ENCODE data around the gene CCDC122.

Gene CCDC122

DNA sequence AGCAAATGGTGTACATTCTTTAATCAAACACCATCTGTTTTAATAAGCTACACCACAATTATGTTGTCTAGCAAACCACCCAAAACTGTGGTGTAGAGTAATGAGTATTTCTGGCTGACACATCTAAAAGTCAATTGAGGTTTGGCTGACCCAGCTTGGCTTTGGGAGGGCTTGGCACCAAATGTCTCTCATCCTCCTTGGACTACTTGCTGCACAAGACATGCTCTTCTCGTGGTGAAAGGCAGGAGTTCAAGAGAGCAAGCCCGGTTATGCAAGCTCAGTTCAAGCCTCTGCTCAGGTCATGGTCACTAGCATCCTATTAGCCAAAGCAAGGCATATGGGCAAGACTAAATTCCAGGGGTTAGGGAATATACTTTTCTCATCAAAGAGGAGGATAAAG is 37.3 kb upstream of the CCDC122 start:
- TF ChIP-seq SIN3A (IDR thresholded peaks at IDR 0.05; ENCODE audit: borderline replicate concordance, insufficient read depth, low read length) (no peak), FOXP2 (optimal IDR thresholded peaks at IDR 0.05; ENCODE audit: borderline replicate concordance, extremely low read depth, extremely low read length, insufficient read depth) (no peak), TAF1 (IDR thresholded peaks at IDR 0.05; ENCODE audit: borderline replicate concordance, insufficient read depth, low read length) (no peak), POLR2AphosphoS5 (IDR thresholded peaks at IDR 0.05; ENCODE audit: low read depth, low read length) (no peak)
- TF ChIP-seq, protein P1, sequence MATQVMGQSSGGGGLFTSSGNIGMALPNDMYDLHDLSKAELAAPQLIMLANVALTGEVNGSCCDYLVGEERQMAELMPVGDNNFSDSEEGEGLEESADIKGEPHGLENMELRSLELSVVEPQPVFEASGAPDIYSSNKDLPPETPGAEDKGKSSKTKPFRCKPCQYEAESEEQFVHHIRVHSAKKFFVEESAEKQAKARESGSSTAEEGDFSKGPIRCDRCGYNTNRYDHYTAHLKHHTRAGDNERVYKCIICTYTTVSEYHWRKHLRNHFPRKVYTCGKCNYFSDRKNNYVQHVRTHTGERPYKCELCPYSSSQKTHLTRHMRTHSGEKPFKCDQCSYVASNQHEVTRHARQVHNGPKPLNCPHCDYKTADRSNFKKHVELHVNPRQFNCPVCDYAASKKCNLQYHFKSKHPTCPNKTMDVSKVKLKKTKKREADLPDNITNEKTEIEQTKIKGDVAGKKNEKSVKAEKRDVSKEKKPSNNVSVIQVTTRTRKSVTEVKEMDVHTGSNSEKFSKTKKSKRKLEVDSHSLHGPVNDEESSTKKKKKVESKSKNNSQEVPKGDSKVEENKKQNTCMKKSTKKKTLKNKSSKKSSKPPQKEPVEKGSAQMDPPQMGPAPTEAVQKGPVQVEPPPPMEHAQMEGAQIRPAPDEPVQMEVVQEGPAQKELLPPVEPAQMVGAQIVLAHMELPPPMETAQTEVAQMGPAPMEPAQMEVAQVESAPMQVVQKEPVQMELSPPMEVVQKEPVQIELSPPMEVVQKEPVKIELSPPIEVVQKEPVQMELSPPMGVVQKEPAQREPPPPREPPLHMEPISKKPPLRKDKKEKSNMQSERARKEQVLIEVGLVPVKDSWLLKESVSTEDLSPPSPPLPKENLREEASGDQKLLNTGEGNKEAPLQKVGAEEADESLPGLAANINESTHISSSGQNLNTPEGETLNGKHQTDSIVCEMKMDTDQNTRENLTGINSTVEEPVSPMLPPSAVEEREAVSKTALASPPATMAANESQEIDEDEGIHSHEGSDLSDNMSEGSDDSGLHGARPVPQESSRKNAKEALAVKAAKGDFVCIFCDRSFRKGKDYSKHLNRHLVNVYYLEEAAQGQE (IDR thresholded peaks at IDR 0.05; ENCODE audit: insufficient read depth in 1 of 2, low read depth in 2 of 2, low read length in 2 of 2): no peak

DNA sequence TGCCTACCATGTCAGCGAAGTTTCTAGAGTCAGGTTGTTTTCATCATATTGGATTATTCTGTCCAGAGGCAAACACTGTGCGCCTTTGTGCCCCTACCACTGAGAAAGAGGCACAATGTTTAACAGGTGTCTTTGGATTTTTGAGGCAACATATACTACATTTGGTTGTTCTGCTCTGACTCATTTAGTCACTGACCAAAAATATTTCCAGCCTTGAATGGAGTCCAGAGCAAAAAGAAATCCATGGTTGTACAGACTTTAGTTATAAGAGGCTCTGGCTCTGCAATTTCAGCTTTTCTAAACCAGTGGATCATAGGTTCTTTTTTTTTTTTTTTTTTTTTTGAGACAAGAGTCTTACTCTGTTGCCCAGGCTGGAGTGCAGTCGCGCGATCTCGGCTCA is 35.9 kb upstream of the CCDC122 start:
- no peak for TF ChIP-seq FOXP2 (optimal IDR thresholded peaks at IDR 0.05; ENCODE audit: borderline replicate concordance, extremely low read depth, extremely low read length, insufficient read depth)
- TF ChIP-seq POLR2AphosphoS5 (IDR thresholded peaks at IDR 0.05; ENCODE audit: low read depth, low read length): no peak
- TF ChIP-seq, protein P1 (IDR thresholded peaks at IDR 0.05; ENCODE audit: insufficient read depth in 1 of 2, low read depth in 2 of 2, low read length in 2 of 2): no peak
- no peak for TF ChIP-seq TAF1 (IDR thresholded peaks at IDR 0.05; ENCODE audit: borderline replicate concordance, insufficient read depth, low read length)
- TF ChIP-seq SIN3A (IDR thresholded peaks at IDR 0.05; ENCODE audit: borderline replicate concordance, insufficient read depth, low read length): no peak

GRCh38 chr13:43911871-43912270 is 32.3 kb upstream of the CCDC122 start:
- TF ChIP-seq TAF1 (IDR thresholded peaks at IDR 0.05; ENCODE audit: borderline replicate concordance, insufficient read depth, low read length) (no peak), FOXP2 (optimal IDR thresholded peaks at IDR 0.05; ENCODE audit: borderline replicate concordance, extremely low read depth, extremely low read length, insufficient read depth) (no peak), POLR2AphosphoS5 (IDR thresholded peaks at IDR 0.05; ENCODE audit: low read depth, low read length) (no peak), SIN3A (IDR thresholded peaks at IDR 0.05; ENCODE audit: borderline replicate concordance, insufficient read depth, low read length) (no peak)
- TF ChIP-seq, protein P1 (IDR thresholded peaks at IDR 0.05; ENCODE audit: insufficient read depth in 1 of 2, low read depth in 2 of 2, low read length in 2 of 2): no peak

- TF ChIP-seq TAF1 (IDR thresholded peaks at IDR 0.05; ENCODE audit: borderline replicate concordance, insufficient read depth, low read length): no peak
- no peak for TF ChIP-seq FOXP2 (optimal IDR thresholded peaks at IDR 0.05; ENCODE audit: borderline replicate concordance, extremely low read depth, extremely low read length, insufficient read depth)
- TF ChIP-seq, protein P1 (IDR thresholded peaks at IDR 0.05; ENCODE audit: insufficient read depth in 1 of 2, low read depth in 2 of 2, low read length in 2 of 2): no peak
- TF ChIP-seq POLR2AphosphoS5 (IDR thresholded peaks at IDR 0.05; ENCODE audit: low read depth, low read length): no peak
- TF ChIP-seq SIN3A (IDR thresholded peaks at IDR 0.05; ENCODE audit: borderline replicate concordance, insufficient read depth, low read length): no peak
Measured at GRCh38 chr13:43911278-43911677, 31.7 kb upstream of the CCDC122 start.

- no peak for TF ChIP-seq SIN3A (IDR thresholded peaks at IDR 0.05; ENCODE audit: borderline replicate concordance, insufficient read depth, low read length)
- TF ChIP-seq, protein P1 (IDR thresholded peaks at IDR 0.05; ENCODE audit: insufficient read depth in 1 of 2, low read depth in 2 of 2, low read length in 2 of 2): no peak
- no peak for TF ChIP-seq TAF1 (IDR thresholded peaks at IDR 0.05; ENCODE audit: borderline replicate concordance, insufficient read depth, low read length)
- TF ChIP-seq FOXP2 (optimal IDR thresholded peaks at IDR 0.05; ENCODE audit: borderline replicate concordance, extremely low read depth, extremely low read length, insufficient read depth): no peak
- no peak for TF ChIP-seq POLR2AphosphoS5 (IDR thresholded peaks at IDR 0.05; ENCODE audit: low read depth, low read length)
Measured at GRCh38 chr13:43910856-43911255, 31.3 kb upstream of the CCDC122 start.

Measured in PFSK-1 (cell line).